Suppressor macrophage treated with lipopolysaccharide for 4 hours (primary cell): ENCODE data around the gene VAMP8.
"Not testable (repeated sequence)": the region's sequence is repeated elsewhere in the genome, so short reads cannot be mapped to it uniquely, and the experiment has no call there.

Experiments
- DNase-seq: peaks from one replicate; pipeline ENCODE4 v3.0.0-alpha.2; 2020

The VAMP8 gene

DNA sequence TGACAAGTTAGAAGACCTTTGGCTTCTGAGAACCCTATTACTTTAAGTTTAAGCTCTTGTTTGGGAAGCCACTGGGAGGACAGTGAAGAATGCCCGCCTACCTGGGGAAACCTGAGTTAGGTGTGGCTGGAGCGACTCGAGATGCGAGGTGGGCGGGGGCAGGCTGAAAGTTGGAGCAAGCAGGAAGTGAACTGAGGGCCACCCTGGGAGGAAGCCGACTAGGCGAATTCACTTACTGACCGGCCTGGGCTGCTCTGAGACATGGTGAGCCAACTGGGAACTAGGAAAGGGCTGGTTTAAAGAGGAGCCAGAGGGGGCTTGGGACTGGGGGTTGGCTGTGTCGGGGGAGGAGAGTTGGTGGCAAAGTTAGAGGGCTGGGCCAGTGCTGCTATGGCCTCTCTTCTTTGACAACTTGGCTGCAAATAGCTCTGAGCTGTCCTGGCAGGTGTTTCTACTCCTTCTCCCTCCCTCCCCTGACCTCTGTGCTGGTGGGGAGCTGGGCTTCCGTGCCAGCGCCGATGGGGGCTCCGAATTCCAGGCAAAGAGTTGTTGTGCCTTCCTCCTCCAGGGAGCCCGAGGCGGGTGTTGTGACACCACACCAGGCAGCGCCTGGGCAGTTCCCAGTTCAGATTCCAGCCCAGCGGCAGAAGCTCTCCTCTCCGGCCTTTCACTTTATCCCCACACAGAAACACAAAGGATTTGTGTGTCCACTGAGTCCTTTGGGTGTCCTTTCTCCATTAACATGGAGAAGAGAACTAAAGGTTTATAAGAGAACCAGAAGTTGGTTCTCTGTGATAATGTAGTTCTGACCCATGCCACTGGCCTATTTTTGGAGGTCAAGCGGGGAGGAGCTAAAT is at the start of gene VAMP8:
Gene VAMP8 (plus strand): TSS at position 201 of the 857 bp plus-strand sequence. CDS start 61 bp downstream, at position 262.
- DNase-seq = peak; percentile 60

GRCh38 chr2:85527787-85528186 is 49.6 kb upstream of the VAMP8 start:
- DNase-seq = no peak

DNA sequence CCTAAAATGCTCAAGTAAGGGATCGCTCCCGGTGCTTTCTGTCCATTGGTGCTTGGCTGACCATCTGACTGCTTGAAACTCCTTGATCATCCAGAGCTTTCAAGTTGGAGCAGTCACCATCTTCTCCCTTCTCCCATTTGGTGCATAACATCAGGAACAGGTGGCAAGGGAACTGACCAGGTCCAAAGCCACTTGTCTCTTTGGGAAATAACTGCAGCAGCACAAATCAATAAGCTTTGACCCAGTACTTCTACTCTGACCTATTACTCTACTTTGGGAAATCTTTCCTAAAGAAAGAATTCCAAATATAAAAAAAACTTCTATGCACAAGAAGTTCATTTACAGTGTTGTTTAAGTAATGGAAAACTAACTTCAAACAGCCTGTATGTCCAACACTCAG is 49.0 kb upstream of the VAMP8 start:
- DNase-seq = no peak

DNA sequence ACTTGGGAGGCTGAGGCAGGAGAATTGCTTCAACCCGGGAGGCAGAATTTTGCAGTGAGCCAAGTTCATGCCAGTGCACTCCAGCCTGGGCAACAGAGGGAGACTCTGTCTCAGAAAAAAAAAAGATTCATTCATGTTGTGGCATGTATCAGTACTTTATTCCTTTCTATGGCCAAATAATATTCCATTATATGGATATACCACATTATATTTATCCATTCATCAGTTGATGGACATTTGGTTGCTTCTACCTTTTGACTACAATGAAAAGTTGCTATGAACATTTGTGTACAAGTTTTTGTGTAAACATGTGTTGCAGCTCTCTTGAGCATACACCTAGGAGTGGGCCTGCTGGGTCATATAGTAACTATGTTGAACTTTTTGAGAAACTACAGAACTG is 47.6 kb upstream of the VAMP8 start:
- DNase-seq = no peak

DNA sequence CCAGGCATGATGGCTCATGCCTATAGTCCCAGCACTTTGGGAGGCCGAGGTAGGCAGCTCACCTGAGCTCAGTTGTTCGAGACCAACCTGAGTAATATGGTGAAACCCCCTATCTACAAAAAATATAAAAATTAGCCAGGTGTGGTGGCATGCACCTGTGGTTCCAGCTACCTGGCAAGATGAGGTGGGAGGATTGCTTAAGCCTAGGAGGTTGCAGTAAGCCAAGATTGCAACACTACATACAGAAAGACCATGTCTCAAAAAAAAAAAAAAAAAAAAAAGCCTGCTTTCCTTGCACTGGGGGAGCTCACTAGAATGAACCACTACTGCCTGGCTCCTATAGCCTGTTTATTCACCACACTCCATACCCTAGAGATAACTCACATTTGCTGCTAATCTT is 45.8 kb upstream of the VAMP8 start:
- no peak for DNase-seq

GRCh38 chr2:85534099-85534498 is 43.3 kb upstream of the VAMP8 start:
- DNase-seq = no peak

DNA sequence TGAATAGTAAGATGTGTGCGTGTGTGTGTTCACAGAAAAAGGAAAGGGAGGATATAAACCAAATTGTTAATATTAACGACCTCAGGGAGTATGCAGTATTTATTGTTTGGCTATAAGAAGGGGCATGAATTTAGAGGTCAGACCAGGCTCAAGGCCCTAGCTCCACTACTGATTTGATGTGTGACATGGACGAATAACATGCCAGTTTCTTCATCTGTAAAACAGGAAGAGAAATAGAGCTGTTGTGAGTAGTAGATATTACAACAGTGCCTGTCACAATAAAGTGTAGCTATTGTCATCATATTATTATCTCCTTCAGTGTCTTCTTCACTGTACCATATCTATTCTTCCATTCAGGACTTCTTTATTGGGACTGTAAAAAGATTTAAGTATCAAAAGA is 42.5 kb upstream of the VAMP8 start:
- peak; percentile 71 for DNase-seq

- DNase-seq = no peak
These were observed 40.9 kb upstream of the VAMP8 start for GRCh38 chr2:85536479-85536878.

GRCh38 chr2:85537600-85538506 is 39.5 kb upstream of the VAMP8 start:
- DNase-seq = peak; percentile 53

DNA sequence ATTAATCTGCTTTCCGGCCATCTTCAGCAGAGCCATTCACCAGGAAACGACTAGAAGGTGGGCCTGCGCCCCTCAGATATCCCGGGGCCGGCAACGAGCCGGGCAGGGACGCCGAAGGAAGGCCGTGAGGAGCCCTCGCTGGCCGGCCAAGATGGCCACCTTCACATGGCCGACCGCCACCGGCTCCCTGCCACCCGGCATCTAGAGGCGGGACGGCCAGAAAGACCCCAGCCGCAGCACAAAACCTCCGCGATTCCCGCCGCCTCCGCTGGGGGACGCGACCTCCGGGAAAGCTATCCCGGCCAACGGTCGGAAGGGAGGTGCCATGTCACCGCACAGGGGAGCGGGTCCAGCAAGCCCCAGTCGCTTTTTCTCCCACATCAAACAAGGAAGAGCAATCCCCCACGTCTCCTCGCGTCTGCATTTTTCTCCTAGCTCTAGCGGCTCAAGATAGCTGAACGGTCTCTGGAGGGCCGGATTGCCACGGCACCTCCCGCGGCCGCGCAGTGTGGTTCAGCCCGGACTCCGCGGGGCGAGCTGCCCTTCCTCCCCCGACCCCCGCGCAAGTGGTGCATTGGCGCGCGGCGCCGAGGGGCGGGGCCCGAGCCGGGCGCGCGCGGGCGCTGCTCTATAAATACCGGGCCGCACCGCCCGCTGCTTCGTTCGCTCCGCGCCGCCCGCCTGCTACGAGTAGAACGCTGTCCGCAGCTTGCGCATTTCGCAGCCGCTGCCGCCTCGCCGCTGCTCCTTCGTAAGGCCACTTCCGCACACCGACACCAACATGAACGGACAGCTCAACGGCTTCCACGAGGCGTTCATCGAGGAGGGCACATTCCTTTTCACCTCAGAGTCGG is 38.7 kb upstream of the VAMP8 start, which contains the start of gene MAT2A:
Gene MAT2A (plus strand): TSS at position 662 of the 854 bp plus-strand sequence. CDS start 120 bp downstream, at position 782.
- peak; percentile 95 for DNase-seq

DNA sequence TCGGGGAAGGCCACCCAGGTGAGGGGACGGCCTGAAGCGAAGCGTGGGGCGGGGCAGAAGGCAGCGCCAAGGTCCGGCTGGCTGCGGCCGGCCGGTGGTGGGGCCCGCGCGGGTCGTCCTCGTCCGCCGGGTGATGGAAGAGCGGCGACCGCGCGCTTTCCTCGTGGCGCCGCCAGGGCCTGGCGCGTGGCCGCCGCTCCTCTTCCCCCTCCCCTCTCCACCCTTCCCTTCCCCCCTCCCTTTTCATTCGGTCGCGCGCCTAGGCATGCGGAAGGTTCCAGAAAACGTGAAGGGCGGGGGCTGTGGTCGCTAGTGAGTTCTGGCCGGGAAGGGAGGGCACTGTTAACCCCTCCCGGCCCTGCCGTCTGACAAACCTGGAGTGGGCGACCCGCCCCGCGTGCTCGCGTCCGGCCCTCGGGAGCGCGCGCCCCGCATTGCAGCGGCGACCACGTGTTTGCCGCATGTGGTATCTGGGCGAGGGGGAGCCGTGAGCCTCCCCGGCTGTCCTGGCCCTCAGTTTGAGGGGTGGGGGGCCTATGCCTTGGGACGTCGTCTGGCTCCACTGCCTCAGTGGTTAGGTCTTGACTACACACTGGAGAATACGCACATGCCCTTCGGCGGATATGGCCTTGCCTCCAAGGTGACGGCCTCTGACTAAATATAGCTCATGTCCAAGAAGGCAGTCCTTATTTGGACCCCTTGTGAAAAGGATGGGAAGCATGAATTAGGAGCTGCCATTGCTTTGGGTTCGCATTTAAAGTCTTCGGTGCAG is 37.8 kb upstream of the VAMP8 start:
- peak; percentile 73 for DNase-seq

DNA sequence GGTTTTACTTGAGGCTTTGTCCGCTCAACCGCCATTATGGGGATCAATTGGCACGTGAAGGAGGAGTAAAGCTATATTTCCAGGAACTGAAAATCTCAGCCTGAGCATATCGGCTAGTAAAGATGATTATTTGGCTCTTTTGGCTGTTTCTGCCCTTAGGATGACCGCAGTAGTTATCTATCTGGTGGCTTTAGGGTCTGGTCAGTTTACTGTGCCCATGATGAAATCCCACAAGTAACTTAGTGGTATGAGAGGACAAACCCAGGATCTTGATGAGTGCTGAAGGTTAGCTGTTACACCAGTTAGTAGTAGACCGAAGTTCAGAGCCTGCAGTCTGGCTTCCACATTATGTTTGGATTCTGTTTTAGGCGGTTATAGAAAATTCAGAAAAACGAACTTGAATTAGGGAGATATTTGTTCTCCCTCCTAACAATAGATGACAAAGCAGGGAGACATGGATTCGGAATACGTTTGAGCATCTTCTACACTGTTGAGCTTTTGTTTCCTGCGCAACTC is 37.2 kb upstream of the VAMP8 start:
- DNase-seq = peak; percentile 41

GRCh38 chr2:85541262-85541661 is 36.1 kb upstream of the VAMP8 start:
- DNase-seq = no peak

- DNase-seq = no peak
These were observed 35.5 kb upstream of the VAMP8 start for GRCh38 chr2:85541753-85542457.

DNA sequence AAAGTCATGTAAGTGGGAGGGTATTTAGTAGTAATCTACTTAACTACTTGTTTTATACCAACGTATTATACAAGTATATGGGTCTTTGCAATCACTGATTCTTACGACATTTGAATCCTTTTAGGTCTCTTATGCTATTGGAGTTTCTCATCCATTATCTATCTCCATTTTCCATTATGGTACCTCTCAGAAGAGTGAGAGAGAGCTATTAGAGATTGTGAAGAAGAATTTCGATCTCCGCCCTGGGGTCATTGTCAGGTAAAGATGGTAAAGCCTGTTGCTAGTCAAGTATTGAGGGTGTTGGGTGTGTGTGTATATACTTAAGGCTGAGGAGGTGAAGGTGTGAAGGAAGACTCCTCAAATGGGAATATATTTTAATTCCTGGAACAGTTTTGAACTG is 34.6 kb upstream of the VAMP8 start:
- no peak for DNase-seq

- not testable (repeated sequence) for DNase-seq
These were observed 33.1 kb upstream of the VAMP8 start for GRCh38 chr2:85544254-85544691.

- DNase-seq = not testable (repeated sequence)
These were observed 32.2 kb upstream of the VAMP8 start for GRCh38 chr2:85544915-85545779.

DNA sequence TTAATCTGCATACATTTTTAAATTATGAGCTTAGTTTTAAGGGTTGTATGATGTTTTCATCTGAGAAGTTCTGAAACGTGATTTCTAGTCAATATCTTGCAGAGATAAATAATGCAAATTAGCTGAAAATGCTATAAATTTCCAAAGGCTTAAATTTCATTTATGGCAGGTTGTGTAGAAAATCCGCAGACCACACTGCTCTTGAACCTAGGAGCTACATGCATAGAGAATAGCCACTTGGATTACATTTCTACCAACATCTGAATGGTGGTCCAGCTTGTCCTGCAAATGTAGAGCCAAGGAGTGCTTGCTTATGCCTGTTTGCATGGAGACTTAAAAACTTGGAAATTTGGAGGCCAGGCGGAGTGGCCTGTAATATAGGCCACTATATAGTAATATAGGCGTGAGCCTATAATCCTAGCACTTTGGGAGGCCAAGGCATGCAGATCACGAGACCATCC is 31.6 kb upstream of the VAMP8 start:
- no peak for DNase-seq

DNA sequence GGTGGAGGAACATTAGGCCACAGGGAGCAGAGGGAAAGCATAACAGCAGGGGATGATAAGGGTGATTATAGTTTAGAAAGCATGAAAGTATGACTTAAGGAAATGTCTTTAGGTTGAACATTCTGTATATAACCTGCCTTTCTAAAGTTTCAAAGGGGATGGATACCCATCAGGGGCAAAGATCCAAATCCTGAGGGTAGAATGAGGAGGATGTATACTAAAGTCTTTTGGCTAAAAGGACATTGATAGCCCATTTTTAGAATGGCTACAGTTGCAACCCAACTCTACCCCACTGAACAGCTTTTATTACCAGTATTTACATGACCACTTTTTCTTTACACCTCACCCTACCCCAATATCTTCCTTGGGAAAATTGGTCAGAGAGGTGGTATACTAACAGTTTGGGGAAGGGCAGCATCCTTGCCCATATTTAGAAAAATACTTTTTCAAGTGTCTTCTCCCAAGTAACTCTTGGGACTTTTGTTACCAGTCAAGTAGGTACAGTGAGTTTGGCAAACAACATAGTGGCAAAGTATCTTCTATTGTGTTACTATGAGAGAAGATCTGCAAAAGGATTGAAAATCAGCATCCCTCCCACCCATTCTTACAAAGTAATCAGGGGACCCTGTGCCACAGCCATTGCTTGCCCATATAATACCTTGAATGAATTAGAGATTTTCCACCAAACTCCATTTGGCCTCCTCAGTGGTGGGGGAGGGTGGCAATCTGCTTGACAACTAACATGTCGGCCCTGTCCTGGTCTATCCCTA is 30.1 kb upstream of the VAMP8 start:
- DNase-seq = no peak
